ENCODE data around the gene LSAMP.

LSAMP gene

DNA sequence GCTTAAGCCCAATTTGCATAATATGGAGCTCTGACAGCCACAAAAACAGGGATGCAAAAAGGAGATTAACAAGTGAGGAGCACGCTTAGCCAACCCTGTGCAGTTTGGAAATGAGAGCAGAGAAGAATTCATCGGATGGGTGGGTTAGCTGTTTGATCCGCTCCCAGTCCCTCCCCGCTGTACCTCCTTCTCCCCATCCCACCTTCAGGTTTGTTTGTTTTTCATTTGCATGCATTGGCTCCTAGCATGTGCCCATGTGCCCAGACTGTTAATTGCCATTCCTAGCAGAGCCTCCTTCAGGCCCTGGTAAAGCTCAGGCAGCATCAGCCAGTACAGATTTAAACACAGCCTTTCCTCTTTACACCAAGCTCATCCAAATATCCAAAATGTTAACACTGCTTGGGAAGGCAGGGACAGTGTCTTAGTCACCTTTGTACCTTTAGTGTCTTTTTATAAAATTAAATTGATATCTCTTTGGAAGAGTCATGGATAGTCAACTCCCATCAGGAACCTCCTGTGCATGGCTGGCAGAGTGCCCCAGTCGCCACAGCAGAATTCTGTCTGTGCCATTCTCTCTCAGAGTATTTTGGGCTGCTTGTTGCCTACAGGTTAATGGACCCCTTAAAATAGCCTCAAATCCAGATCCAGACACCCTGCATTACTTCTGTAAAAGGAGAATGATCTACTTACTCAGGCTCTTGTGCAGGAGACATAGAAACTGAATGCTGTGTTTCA lies 244.2 kb downstream of the LSAMP start:
- TF ChIP-seq, protein P1, sequence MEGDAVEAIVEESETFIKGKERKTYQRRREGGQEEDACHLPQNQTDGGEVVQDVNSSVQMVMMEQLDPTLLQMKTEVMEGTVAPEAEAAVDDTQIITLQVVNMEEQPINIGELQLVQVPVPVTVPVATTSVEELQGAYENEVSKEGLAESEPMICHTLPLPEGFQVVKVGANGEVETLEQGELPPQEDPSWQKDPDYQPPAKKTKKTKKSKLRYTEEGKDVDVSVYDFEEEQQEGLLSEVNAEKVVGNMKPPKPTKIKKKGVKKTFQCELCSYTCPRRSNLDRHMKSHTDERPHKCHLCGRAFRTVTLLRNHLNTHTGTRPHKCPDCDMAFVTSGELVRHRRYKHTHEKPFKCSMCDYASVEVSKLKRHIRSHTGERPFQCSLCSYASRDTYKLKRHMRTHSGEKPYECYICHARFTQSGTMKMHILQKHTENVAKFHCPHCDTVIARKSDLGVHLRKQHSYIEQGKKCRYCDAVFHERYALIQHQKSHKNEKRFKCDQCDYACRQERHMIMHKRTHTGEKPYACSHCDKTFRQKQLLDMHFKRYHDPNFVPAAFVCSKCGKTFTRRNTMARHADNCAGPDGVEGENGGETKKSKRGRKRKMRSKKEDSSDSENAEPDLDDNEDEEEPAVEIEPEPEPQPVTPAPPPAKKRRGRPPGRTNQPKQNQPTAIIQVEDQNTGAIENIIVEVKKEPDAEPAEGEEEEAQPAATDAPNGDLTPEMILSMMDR (IDR thresholded peaks at IDR 0.05; ENCODE audit: control insufficient read depth, insufficient read depth, low read depth, low read length, missing control alignments) = no peak
- no peak overlapping the region for H3K4me3 ChIP-seq (ENCODE audit: control insufficient read depth, low read depth, low read length)
- DNase-seq (ENCODE audit: low read depth) = no peak

DNA sequence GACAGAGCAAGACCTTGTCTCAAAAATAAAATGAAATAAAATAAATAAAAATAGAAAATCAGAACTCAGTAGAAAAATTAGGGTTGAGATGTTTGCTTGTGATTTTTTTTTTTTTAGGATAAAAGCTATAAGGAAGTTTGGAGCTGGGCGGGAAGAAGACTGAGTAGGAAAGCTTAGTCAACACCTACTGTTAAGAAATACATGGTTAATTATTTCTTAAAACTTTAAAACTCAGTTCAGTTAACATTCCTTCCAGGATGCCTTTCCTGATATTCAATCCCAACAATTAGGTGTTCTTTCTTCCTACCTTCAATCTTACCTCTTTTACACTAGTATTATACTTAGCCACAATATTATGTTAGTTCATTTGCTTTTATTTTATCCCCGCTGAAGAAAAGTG lies 246.2 kb downstream of the LSAMP start:
- TF ChIP-seq, protein P1 (IDR thresholded peaks at IDR 0.05; ENCODE audit: control insufficient read depth, insufficient read depth, low read depth, low read length, missing control alignments) = no peak
- DNase-seq (ENCODE audit: low read depth) = no peak
- no peak overlapping the region for H3K4me3 ChIP-seq (ENCODE audit: control insufficient read depth, low read depth, low read length)

DNA sequence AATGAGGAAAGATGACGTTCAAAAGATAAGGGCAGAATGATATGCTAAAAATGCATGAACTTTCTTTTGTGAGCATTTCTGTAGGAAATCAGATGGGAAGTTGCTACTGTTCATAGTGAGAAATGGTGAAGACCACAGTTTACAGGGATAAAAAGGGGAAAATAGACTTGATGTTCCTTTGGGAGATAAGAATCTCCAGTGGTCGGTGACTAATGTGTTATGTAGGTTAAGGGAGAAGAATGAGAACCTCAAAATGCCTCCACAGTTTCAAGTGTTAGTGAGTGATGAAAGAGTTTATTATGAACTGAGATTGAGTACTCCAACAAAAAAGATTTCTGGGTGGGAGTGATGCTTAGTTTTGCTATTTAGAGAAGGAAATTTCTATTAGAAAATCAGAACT lies 247.2 kb downstream of the LSAMP start:
- TF ChIP-seq, protein P1 (IDR thresholded peaks at IDR 0.05; ENCODE audit: control insufficient read depth, insufficient read depth, low read depth, low read length, missing control alignments) = no peak
- no peak overlapping the region for H3K4me3 ChIP-seq (ENCODE audit: control insufficient read depth, low read depth, low read length)
- no peak for DNase-seq (ENCODE audit: low read depth)

DNA sequence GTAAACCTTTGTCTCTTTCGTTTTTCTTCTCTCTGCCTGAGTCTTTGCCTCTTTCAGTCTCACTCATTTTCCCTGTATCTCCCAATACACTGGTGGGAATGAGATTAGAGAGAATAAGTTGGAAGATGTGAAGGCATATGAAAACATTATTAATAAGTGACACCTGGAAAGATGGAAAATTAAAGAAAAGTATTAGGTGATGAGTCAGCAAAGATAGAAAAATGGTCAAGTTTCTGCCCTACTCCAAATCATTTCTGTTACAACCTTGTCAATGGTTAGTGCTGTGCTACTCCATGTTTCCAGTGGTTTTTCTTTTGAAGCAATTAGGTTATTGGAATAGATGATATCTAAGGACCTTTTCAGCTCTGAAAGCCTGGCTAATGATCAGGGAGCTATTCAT lies 252.8 kb downstream of the LSAMP start:
- TF ChIP-seq, protein P1 (IDR thresholded peaks at IDR 0.05; ENCODE audit: control insufficient read depth, insufficient read depth, low read depth, low read length, missing control alignments) = no peak
- no peak overlapping the region for H3K4me3 ChIP-seq (ENCODE audit: control insufficient read depth, low read depth, low read length)
- no peak for DNase-seq (ENCODE audit: low read depth)

DNA sequence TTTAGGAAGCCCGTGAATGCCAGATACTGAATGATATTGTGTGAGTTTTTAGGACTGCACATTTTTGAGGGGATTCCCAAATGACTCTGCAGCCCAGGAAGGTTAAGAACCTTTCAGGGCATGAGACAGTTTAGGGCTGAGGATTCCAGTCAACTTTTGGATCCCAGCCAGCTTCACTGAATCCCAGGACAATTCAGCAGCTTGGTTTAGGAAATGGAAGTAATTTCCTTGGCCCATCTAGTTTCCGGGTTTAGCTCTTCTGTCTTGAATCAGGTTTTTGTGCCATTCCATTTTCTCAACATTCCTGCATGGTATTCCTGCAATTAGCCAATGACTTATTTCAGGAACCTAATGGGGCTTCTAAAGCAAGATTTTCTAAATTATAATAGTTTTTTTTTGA lies 253.9 kb downstream of the LSAMP start:
- TF ChIP-seq, protein P1 (IDR thresholded peaks at IDR 0.05; ENCODE audit: control insufficient read depth, insufficient read depth, low read depth, low read length, missing control alignments) = no peak
- DNase-seq (ENCODE audit: low read depth) = no peak
- no peak overlapping the region for H3K4me3 ChIP-seq (ENCODE audit: control insufficient read depth, low read depth, low read length)

DNA sequence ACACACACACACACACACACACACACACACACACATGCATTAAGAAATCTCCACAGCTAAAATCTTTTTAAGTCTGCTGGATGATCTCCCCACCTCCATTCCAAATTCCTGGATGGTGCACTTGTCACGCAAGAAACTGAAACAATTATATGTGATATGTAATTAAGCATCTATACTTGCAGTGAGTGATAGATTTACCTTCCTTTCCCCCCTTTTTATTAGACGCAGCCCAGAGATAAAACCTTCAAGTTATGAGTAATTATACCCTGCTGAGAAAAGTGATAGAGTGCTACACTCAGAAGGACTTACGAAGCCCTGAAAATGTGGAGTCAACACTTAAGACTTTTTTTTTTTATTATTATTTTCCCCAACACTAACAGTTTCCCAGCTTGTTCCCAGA lies 255.2 kb downstream of the LSAMP start:
- TF ChIP-seq, protein P1 (IDR thresholded peaks at IDR 0.05; ENCODE audit: control insufficient read depth, insufficient read depth, low read depth, low read length, missing control alignments) = no peak
- DNase-seq (ENCODE audit: low read depth) = no peak
- H3K4me3 ChIP-seq (ENCODE audit: control insufficient read depth, low read depth, low read length) = no peak overlapping the region
